GM12878 (cell line): ENCODE results near the gene MKNK1. TPM values are rescaled to one million over a fixed set of nuclear protein-coding genes. Genes with fewer than 3 reads are reported as not detected.

Source experiments
- ATAC-seq: fragments of 200-7000 bp; cut with Tn5 transposase; 3 replicates; pipeline ENCODE4 v1.9.1; 2020; ENCODE audit warnings: mild to moderate bottlenecking, moderate library complexity
- BruUV-seq: library from RNA; stranded (reverse); fragments of 400-500 nt; replicated peaks from 2 replicates; lab custom pipeline; 2021; lab: Mats Ljungman, UMichigan
- CTCF ChIA-PET: fragments of 300-600 bp; sonication (Branson Sonifier 250); formaldehyde crosslinking; extraction: SDS; loops from one replicate; lab custom pipeline; 2021; ENCODE audit warnings: inconsistent platforms; lab: Yijun Ruan, JAX
- POLR2A ChIA-PET: fragments of 350-600 bp; formaldehyde crosslinking; extraction: SDS; loops from one replicate; lab custom pipeline; 2021; ENCODE audit warnings: inconsistent platforms; lab: Charles Lee
- RAD21 ChIA-PET: fragments of 300-600 bp; sonication (Branson Sonifier 250); formaldehyde crosslinking; loops from one replicate; lab custom pipeline; 2023; ENCODE audit warnings: antibody characterized with exemption; ENCODE audit not compliant: unreplicated experiment; lab: Charles Lee
- SMC1A ChIA-PET: fragments of 300-600 bp; sonication (Branson Sonifier 250); formaldehyde crosslinking; loops from one replicate; lab custom pipeline; 2023; ENCODE audit not compliant: unreplicated experiment, uncharacterized antibody; lab: Charles Lee
- DNase-seq: peaks from one replicate; pipeline ENCODE4 v3.0.0-alpha.2; 2011; ENCODE audit warnings: low read depth, low spot score
- FAIRE-seq: peaks from 3 replicates; lab custom pipeline; 2011; peaks lifted over from hg19 to GRCh38; lab: Jason Lieb, UNC
- H2AFZ ChIP-seq: 2 replicates; pipeline ENCODE4 v1.6.0; 2011; ENCODE audit warnings: low read depth, low read length, control low read depth; ENCODE audit not compliant: control insufficient read depth
- H3K27ac ChIP-seq: 2 replicates; pipeline ENCODE4 v1.5.1; 2011; ENCODE audit warnings: control low read depth; ENCODE audit not compliant: control insufficient read depth, insufficient read depth
- H3K27me3 ChIP-seq, 2 experiments: replicated peaks in 1 of 2; 2 replicates each; pipeline versions ENCODE4 v1.6.0 to v1.6.1; 2011; ENCODE audit warnings: low read length in 1 of 2; ENCODE audit not compliant: control insufficient read depth in 2 of 2, insufficient read depth in 2 of 2
- H3K36me3 ChIP-seq, 2 experiments: 2 replicates each; pipeline ENCODE4 v1.5.1; 2011; ENCODE audit warnings: low read length in 1 of 2; ENCODE audit not compliant: control insufficient read depth in 2 of 2, insufficient read depth in 2 of 2
- H3K4me1 ChIP-seq: 2 replicates; pipeline ENCODE4 v1.6.1; 2011; ENCODE audit warnings: mild to moderate bottlenecking, low read length, moderate library complexity, mixed read lengths; ENCODE audit not compliant: control insufficient read depth, insufficient read depth
- H3K4me2 ChIP-seq: 2 replicates; pipeline ENCODE4 v1.6.0; 2011; ENCODE audit warnings: control low read depth; ENCODE audit not compliant: control insufficient read depth, insufficient read depth
- H3K4me3 ChIP-seq: fragments of 200-600 bp; sonication (generic); 2 replicates; pipeline ENCODE4 v1.5.1; 2016
- H3K79me2 ChIP-seq: 2 replicates; pipeline ENCODE4 v1.6.0; 2011; ENCODE audit warnings: low read length; ENCODE audit not compliant: control insufficient read depth, insufficient read depth
- H3K9ac ChIP-seq: 2 replicates; pipeline ENCODE4 v1.8.0; 2011; ENCODE audit warnings: low read length, control low read depth, mixed read lengths; ENCODE audit not compliant: control insufficient read depth, insufficient read depth
- H3K9me3 ChIP-seq: replicated peaks from 3 replicates; pipeline ENCODE4 v1.5.1; 2011; ENCODE audit warnings: mild to moderate bottlenecking, low read length; ENCODE audit not compliant: control insufficient read depth, insufficient read depth
- H4K20me1 ChIP-seq: 2 replicates; pipeline ENCODE4 v1.6.0; 2011; ENCODE audit not compliant: control insufficient read depth, insufficient read depth
- ELK1 ChIP-seq: IDR thresholded peaks from 2 replicates; pipeline ENCODE4 v1.6.1; 2012; ENCODE audit warnings: low read depth, low read length, improper control_type of control experiment
- EP300 ChIP-seq, 2 experiments: fragments of 150-350 bp in 1 of 2; IDR thresholded peaks; 2 replicates each; pipeline ENCODE4 v1.6.1; 2011 to 2012; ENCODE audit warnings: low read depth in 2 of 2, low read length in 2 of 2, borderline replicate concordance in 1 of 2, improper control_type of control experiment in 1 of 2, inconsistent platforms in 1 of 2; ENCODE audit not compliant: control insufficient read depth in 1 of 2
- FOS ChIP-seq: IDR thresholded peaks from 3 replicates; pipeline ENCODE4 v1.6.1; 2011; ENCODE audit warnings: borderline replicate concordance; ENCODE audit not compliant: insufficient read length; ENCODE audit errors: extremely low read depth
- FOXK2 ChIP-seq: fragments of 450-650 bp; IDR thresholded peaks from 2 replicates; pipeline ENCODE4 v1.6.1; 2017; ENCODE audit warnings: mild to moderate bottlenecking, moderate library complexity
- HDAC2 ChIP-seq: fragments of 200-600 bp; sonication (generic); IDR thresholded peaks from 2 replicates; pipeline ENCODE4 v1.6.1; 2017
- SMAD5 ChIP-seq: IDR thresholded peaks from 2 replicates; pipeline ENCODE4 v1.6.1; 2016; ENCODE audit warnings: antibody characterized with exemption, low read depth
- YBX1 ChIP-seq: fragments of 450-650 bp; IDR thresholded peaks from 2 replicates; pipeline ENCODE4 v1.6.1; 2016; ENCODE audit warnings: antibody characterized with exemption
- ZBTB40 ChIP-seq: fragments of 450-650 bp; IDR thresholded peaks from 2 replicates; pipeline ENCODE4 v1.6.1; 2016; ENCODE audit warnings: mild to moderate bottlenecking, moderate library complexity, borderline replicate concordance
- WGBS: methylation state at CpG from one replicate; pipeline ENCODE4 v1.1.6; 2016; ENCODE audit warnings: low lambda C conversion rate; ENCODE audit not compliant: insufficient replicate concordance, insufficient coverage; ENCODE audit errors: missing lambda C conversion rate; 5-methylcytosine and 5-hydroxymethylcytosine counted together
- in situ Hi-C: fragments of 300-500 bp; cut with MboI; formaldehyde crosslinking; loops from 9 replicates; pipeline ENCODE4 v1.14.3; 2018; ENCODE audit warnings: mixed read lengths
- intact Hi-C: fragments of 100-400 bp; cut with micrococcal nuclease; formaldehyde crosslinking; loops from one replicate; pipeline ENCODE4 v1.14.2; 2022; ENCODE audit not compliant: unreplicated experiment
- polyA plus RNA-seq, 11 experiments: library from polyadenylated mRNA; depleted of rRNA in 4 of 11; unstranded in 6 of 11; stranded (reverse) in 5 of 11; fragments of >200 nt; fragmentation: Nextera tagmentation in 4 of 11; fragmentation: Illumina TruSeq in 1 of 11; extraction: Ambion mirVana in 4 of 11; extraction: Trizol in 1 of 11; gene quantifications; 1 replicate in 1 of 11; 2 replicates in 10 of 11; pipeline versions ENCODE4 v1.2.1 to v1.2.3, GENCODE V29; 2011 to 2016; ENCODE audit warnings: inconsistent platforms in 2 of 11, missing spikeins in 2 of 11, low read depth in 1 of 11
- total RNA-seq, 4 experiments: library from RNA; depleted of rRNA in 3 of 4; stranded (reverse); fragments of >200 nt in 3 of 4; fragmentation: Illumina TruSeq in 1 of 4; extraction: Trizol in 1 of 4; gene quantifications; 2 replicates each; pipeline versions ENCODE4 v1.2.1 to v1.2.3, GENCODE V29; 2013 to 2021

MKNK1 gene
- total and polyA plus RNA-seq, 10 of the 15 experiments (the other 5 are each of a cell fraction or from before 2014, with no cell fraction given), result 13.7 to 29.9 (median 26.5) TPM

- TF ChIP-seq ZBTB40 (no peak), HDAC2 (no peak)
- TF ChIP-seq, all 136 proteins: peak for 0
These were observed 86.1 kb downstream of the MKNK1 start (continued) for GRCh38 chr1:46517932-46518498.

GRCh38 chr1:46517010-46517600 lies 87.0 kb downstream of the MKNK1 start:
- SMC1A ChIA-PET, result no interaction called here
- RAD21 ChIA-PET, result no interaction called here
- no peak overlapping the region for H3K4me2 ChIP-seq
- H3K27me3 ChIP-seq, result no peaks in the 10 kb centered on the region; a peak in 1 of 4 replicates
- no peaks in the 10 kb centered on the region for H3K36me3 ChIP-seq
- 36% methylated on average over 10 of the region's 10 CpGs for WGBS
- TF ChIP-seq FOS (no peak), ELK1 (no peak), EP300 (IDR thresholded peaks at IDR 0.05; ENCODE audit: borderline replicate concordance in 1 of 2, control insufficient read depth in 1 of 2, low read depth in 2 of 2, low read length in 2 of 2) (no peak), SMAD5 (no peak), YBX1 (no peak), FOXK2 (no peak), ZBTB40 (no peak)
- TF ChIP-seq, all 136 proteins: peak for 0
- no peak overlapping the region for H3K27ac ChIP-seq
- H4K20me1 ChIP-seq, result no peaks in the 10 kb centered on the region
- in situ Hi-C loops, result no loop called here
- CTCF ChIA-PET, result interaction anchor here (0.8 to 2.3 kb wide), 3 partner anchors 10 to 40 kb away, joined by 3 to 7 read pairs (median 3); no protein-coding TSS in a partner anchor
- intact Hi-C loops, result no loop called here
- peaks cover 3% of the 10 kb centered on the region; the same call in 1 of the 2 replicates for H3K4me1 ChIP-seq
- no TSS peak for BruUV-seq
- no peak for DNase-seq
- POLR2A ChIA-PET, result no interaction called here
- no peak overlapping the region for H3K9ac ChIP-seq
- no peak overlapping the region for H3K4me3 ChIP-seq
- no peaks in the 10 kb centered on the region for H3K79me2 ChIP-seq
- ATAC-seq, result no peak
- no peaks in the 10 kb centered on the region for H3K9me3 ChIP-seq
- no peak overlapping the region for H2AFZ ChIP-seq
- FAIRE-seq, result no peak
